HUES6 (cell line): Measurements from ENCODE around the gene KCNJ18.
"Not testable (repeated sequence)": the region's sequence is repeated elsewhere in the genome, so short reads cannot be mapped to it uniquely, and the experiment has no call there.

Source experiments
- H3K27ac ChIP-seq: 2 replicates; pipeline ENCODE4 v1.7.0; 2013; ENCODE audit warnings: low read depth, mild to moderate bottlenecking, low read length, inconsistent platforms
- H3K27me3 ChIP-seq: 2 replicates; pipeline ENCODE4 v1.6.1; 2013; ENCODE audit warnings: low read length; ENCODE audit not compliant: control insufficient read depth, insufficient read depth
- H3K36me3 ChIP-seq: 2 replicates; pipeline ENCODE4 v1.6.1; 2013; ENCODE audit warnings: low read length; ENCODE audit not compliant: control insufficient read depth, insufficient read depth
- H3K4me1 ChIP-seq: 2 replicates; pipeline ENCODE4 v1.6.1; 2013; ENCODE audit warnings: low read length; ENCODE audit not compliant: control insufficient read depth, insufficient read depth
- H3K4me3 ChIP-seq: 2 replicates; pipeline ENCODE4 v1.5.1; 2013; ENCODE audit warnings: low read depth, low read length
- H3K9ac ChIP-seq: one replicate; pipeline ENCODE4 v1.6.1; 2013; ENCODE audit warnings: mild to moderate bottlenecking, low read length
- H3K9me3 ChIP-seq: 2 replicates; pipeline ENCODE4 v1.6.1; 2013; ENCODE audit warnings: low read depth, low read length; ENCODE audit not compliant: control insufficient read depth, insufficient read depth

The KCNJ18 gene

GRCh38 chr17:21673451-21674241 lies 18.7 kb upstream of the KCNJ18 start:
- H3K4me1 ChIP-seq = peaks cover 14% of the 10 kb centered on the region; the same call in 1 of the 2 replicates
- not testable (repeated sequence) for H3K27me3 ChIP-seq, H3K4me3 ChIP-seq, H3K27ac ChIP-seq, H3K9ac ChIP-seq, H3K36me3 ChIP-seq
- peaks cover 83% of the 10 kb centered on the region for H3K9me3 ChIP-seq

DNA sequence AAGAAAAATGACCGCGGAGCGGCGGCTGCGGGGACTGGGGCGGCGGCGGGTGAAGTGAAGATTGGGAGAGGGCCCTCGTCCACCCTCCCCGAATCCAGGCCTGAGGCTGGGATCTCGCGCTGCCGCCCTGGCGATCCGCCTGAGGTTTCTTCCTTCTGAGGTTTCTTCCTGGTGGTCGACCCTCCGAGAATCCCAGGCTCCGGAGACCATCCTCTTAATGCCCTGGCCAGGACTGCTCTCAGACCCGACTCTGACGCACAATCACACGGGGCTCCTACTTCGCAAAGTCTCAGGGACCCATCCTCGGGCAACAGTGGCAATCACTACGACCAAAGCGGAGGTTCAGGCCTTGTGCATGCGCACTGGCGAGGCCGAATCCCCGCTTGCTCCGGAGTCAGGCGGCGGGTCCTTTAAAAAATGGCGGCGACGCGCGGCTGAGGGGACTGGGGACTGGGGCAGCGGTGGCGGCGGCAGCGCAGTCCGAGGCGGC lies 18.0 kb upstream of the KCNJ18 start:
- Histone ChIP-seq H3K27me3 (peaks cover 8% of the 10 kb centered on the region; the same call in 1 of the 2 replicates), H3K4me1 (peaks cover 14% of the 10 kb centered on the region; the same call in 1 of the 2 replicates), H3K36me3 (no peaks in the 10 kb centered on the region), H3K27ac (no peak overlapping the region), H3K9ac (no peak overlapping the region), H3K4me3 (no peak overlapping the region), H3K9me3 (peaks cover 82% of the 10 kb centered on the region)

DNA sequence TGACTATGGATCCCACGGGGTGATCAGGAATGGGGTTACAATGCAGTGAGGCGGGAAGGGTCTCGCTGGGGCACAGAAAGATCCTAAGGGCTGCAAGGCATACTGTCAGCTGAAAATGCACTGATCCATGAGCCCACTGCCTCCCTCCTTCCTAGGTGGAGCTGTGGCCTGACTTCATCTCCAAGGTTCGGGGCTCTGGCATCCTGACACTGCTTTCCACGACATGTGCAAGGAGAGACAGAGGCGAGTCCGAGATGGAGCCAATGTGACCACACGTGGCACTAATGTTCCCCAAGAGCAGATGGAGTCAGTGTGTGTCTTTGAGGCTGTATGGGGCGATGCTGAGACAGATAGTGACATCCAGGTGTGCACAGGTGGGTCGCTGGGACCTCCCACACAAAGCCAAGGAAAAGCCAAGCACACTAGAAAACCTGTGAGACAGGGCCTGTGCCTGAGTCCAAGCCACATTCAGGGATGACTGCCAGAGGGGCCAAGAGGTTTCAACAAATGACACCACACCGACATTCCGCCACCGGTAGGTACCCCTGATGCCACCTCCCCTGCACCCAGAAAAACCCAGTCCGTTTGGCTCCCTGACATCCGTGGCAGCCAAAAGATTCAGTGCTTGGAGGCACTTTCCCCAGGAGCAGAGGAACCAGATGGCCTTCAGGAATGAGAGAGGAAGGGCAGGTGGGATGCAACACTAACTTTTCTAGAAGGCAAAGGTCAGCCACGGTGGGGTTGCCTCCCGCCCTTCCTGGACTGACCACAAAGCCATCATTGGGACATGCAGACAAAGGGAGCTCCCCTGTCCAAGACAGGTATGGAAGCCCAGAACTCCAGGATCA lies 17.2 kb upstream of the KCNJ18 start:
- H3K4me1 ChIP-seq = not testable (repeated sequence)

DNA sequence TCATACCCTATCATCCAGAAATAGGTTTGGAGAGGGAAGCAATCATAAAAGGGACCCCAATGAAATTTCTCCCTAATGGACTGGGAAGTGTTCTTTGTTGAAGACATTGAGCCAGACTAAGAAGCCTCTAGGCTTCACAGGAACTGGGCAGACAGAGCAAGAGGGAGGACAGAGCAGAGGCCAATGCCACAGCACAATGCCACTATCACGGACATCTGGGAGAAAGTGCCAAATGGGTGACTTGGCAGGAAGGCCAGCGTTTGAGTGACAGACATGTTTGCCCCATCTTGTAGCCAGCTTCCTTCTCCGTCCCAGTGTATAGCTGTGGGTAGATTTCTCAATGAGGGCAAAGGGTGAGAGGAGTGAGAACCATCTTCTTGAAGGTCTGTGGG lies 16.6 kb upstream of the KCNJ18 start:
- not testable (repeated sequence) for H3K4me3 ChIP-seq, H3K36me3 ChIP-seq, H3K4me1 ChIP-seq, H3K27ac ChIP-seq, H3K9ac ChIP-seq, H3K27me3 ChIP-seq
- peaks cover 84% of the 10 kb centered on the region for H3K9me3 ChIP-seq

More for the DNA sequence above, 17.2 kb upstream of the KCNJ18 start:
- not testable (repeated sequence) for H3K36me3 ChIP-seq, H3K9ac ChIP-seq, H3K27ac ChIP-seq, H3K4me3 ChIP-seq, H3K27me3 ChIP-seq
- peaks cover 84% of the 10 kb centered on the region for H3K9me3 ChIP-seq

DNA sequence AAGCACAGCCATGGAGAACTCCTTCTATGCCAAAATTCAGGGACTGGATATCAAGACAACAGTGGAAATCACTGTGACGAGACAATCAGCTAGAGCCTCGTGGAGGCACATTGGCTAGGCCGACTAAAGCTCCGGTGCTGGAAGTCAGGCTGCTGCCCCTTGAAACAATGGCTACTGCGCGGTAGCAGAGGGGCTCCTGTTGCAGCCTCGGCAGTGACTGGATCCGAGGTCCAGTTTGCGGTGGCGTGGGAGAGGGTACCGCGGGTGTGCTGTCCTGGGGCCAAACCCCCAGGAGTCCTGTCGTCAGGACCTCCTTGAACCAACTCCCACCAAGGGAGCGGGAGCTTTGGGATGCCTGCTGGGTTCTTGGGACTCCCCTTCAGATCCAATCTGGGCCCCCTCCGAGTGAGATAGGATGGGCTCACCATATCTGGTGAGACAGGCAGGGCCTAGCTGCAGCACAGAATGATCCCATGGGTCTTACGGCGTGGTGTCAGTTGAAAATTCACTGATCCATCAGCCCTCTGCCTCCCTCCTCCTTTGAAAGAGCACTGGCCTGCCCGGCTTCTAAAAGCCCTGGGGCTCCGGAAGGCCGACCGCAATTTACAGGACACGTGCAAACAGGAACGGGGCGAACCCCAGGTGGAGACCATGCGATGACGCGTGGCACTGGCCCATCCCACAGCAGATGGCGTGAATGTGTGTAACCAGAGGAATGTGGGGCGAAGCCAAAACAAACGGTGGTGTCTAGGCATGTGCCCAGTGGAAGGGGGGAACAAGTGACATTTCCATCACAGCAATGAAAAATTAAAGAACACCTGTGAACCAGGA lies 15.8 kb upstream of the KCNJ18 start:
- H3K27ac ChIP-seq = no peak overlapping the region
- H3K27me3 ChIP-seq = peaks cover 2% of the 10 kb centered on the region; the same call in 1 of the 2 replicates

DNA sequence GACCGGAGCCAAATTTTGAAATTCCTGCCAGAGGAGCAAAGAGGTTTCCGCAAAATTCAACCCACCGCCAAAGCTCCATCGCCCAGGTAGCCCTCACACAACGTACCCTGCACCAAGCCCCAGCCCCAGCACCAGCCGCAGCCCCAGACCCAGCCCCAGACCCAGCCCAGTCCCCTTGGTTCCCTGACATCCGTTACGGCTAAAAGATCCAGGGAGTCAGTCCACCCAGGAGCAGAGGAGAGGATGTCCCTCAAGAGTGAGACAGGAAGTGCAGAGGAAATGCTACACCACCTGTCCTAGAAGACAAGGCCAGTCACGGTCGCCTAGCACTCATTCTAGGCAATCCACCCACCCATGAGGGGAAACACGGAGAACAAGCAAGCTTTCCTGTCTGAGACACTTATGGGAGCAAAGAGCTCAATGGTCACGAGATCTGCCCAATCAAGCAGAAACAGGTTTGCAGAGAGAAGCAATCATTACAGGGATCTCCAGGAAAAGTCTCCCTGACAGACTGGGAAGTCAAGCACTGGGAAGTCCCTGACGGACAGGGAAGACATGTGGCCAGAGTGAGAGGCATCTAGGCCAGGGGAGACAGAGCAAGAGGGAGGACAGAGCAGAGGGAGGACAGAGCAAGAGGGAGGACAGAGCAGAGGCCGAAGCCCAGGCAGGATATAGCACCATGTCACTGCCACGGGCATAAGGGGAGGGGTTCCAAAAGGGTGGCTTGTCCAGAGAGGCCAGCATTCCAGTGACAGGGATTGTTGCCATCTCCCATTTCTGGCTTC lies 15.0 kb upstream of the KCNJ18 start:
- H3K4me3 ChIP-seq = no peak overlapping the region
- H3K27ac ChIP-seq = no peak overlapping the region
- H3K9me3 ChIP-seq = peaks cover 84% of the 10 kb centered on the region
- H3K4me1 ChIP-seq = no peaks in the 10 kb centered on the region
- H3K36me3 ChIP-seq = no peaks in the 10 kb centered on the region
- H3K27me3 ChIP-seq = no peaks in the 10 kb centered on the region; the same call in 1 of the 2 replicates
- no peak overlapping the region for H3K9ac ChIP-seq

More for the DNA sequence above, 15.8 kb upstream of the KCNJ18 start:
- H3K9me3 ChIP-seq = peaks cover 83% of the 10 kb centered on the region
- no peak overlapping the region for H3K4me3 ChIP-seq
- H3K9ac ChIP-seq = no peak overlapping the region
- no peaks in the 10 kb centered on the region for H3K36me3 ChIP-seq
- no peaks in the 10 kb centered on the region; the same call in 1 of the 2 replicates for H3K4me1 ChIP-seq

DNA sequence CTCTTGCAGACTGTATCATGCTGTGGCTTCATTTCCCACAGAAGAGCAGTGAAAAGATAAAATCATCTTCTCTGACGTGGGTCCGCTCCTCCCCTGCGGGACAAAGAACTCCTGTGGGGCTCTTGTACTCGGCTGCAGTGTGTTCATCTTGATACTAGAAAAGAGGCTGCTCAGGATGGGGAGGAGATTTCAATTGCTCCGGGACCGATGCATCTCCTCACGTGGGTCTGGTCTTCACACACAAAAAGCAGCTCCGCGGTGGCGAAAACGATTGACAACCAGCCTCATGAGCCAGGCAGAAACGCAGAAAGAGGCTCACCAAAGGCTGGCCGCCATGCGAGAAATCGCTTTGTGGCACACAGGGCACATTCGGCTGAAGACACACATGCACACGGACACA lies 14.4 kb upstream of the KCNJ18 start:
- H3K4me3 ChIP-seq = no peak overlapping the region
- no peaks in the 10 kb centered on the region for H3K36me3 ChIP-seq
- no peaks in the 10 kb centered on the region for H3K4me1 ChIP-seq
- H3K27me3 ChIP-seq = no peaks in the 10 kb centered on the region; the same call in 1 of the 2 replicates
- H3K9me3 ChIP-seq = peaks cover 87% of the 10 kb centered on the region
- H3K27ac ChIP-seq = no peak overlapping the region
- H3K9ac ChIP-seq = no peak overlapping the region

GRCh38 chr17:21678393-21679081 lies 13.8 kb upstream of the KCNJ18 start:
- H3K9me3 ChIP-seq = peaks cover 84% of the 10 kb centered on the region
- no peaks in the 10 kb centered on the region for H3K36me3 ChIP-seq
- no peak overlapping the region for H3K27ac ChIP-seq
- H3K4me3 ChIP-seq = no peak overlapping the region
- H3K27me3 ChIP-seq = no peaks in the 10 kb centered on the region; the same call in 1 of the 2 replicates
- H3K4me1 ChIP-seq = no peaks in the 10 kb centered on the region
- H3K9ac ChIP-seq = no peak overlapping the region

GRCh38 chr17:21679256-21680146 lies 12.8 kb upstream of the KCNJ18 start:
- Histone ChIP-seq H3K27ac (no peak overlapping the region), H3K9me3 (peaks cover 75% of the 10 kb centered on the region), H3K9ac (no peak overlapping the region), H3K4me1 (no peaks in the 10 kb centered on the region), H3K36me3 (no peaks in the 10 kb centered on the region), H3K27me3 (no peaks in the 10 kb centered on the region; the same call in 1 of the 2 replicates), H3K4me3 (no peak overlapping the region)
